ENCODE results near the gene TFRC.
"Not testable (repeated sequence)": the region's sequence is repeated elsewhere in the genome, so short reads cannot be mapped to it uniquely, and the experiment has no call there.

The TFRC gene

DNA sequence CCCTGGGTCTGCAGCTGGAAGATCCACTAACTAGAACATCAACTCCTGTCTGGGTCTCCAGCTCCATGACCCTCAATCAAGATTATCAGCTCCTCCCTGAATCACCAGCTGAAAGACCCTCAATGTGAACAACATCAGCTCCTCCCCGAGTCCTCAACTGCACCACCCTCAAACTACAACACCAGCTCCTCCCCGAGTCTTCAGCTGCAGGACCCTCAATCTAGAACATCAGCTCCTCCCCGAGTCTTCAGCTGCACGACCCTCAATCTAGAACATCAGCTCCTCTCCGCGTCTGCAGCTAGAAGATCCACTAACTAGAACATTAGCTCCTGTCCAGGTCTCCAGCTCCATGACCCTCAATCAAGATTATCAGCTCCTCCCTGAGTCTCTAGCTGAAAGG lies 79.2 kb downstream of the TFRC start:
- DNase-seq = not testable (repeated sequence)

DNA sequence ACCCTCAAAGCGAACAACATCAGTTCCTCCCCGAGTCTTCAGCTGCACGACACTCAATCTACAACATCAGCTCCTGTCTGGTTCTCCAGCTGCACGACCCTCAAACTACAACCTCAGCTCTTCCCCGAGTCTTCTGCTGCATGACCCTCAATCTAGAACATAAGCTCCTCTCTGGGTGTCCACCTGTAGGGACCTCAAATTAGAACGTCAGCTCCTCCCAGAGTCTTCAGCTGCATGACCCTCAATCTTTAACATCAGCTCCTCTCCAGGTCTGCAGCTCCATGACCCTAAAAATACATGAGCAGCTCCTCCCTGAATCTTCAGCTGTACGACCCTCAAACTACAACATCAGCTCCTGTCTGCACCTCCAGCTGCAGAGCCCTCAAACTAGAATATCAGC lies 80.7 kb downstream of the TFRC start:
- DNase-seq = not testable (repeated sequence)

DNA sequence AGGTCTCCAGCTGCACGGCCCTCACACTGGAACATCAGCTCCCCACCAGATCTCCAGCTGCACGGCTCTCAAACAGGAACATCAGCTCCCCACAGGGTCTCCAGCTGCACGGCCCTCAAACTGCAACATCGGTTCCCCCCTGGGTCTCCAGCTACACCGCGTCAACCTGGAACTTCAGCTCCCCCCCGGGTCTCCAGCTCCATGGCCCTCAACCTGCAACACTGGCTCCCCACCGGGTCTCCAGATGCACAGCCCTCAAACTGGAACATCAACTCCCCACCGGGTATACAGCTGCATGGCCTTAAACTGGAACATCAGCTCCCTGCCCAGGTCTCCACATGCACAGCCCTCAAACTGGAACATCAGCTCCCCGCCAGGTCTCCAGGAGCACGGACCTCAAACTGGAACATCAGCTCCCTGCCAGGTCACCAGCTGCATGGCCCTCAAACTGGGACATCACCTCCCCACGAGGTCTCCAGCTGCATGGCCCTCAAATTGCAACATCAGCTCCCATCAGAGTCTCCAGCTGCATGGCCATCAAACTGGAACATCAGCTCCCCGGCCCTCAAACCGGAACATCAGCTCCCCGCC lies 81.4 kb downstream of the TFRC start:
- DNase-seq = not testable (repeated sequence)

DNA sequence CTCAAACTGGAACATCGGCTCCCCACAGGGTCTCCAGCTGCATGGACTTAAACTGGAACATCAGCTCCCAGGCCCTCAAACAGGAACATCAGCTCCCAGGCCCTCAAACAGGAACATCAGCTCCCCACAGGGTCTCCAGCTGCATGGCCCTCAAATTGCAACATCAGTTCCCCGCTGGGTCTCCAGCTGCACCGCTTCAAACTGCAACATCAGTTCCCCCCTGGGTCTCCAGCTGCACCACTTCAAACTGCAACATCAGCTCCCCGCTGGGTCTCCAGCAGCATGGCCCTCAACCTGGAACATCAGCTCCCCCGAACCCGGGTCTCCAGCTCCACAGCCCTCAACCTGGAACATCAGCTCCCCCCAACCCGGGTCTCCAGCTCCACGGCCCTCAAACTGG lies 82.0 kb downstream of the TFRC start:
- no peak for DNase-seq

All from NCI-H510A (cell line).